HG03025 (cell line): ENCODE measurements around the gene SCD5.
"Not testable (repeated sequence)": the region's sequence is repeated elsewhere in the genome, so short reads cannot be mapped to it uniquely, and the experiment has no call there.

Source experiments
- ATAC-seq: cut with Tn5 transposase; IDR thresholded peaks from one replicate; pipeline ENCODE4 v1.9.1; 2021; ENCODE audit warnings: mild to moderate bottlenecking, moderate library complexity; ENCODE audit not compliant: unreplicated experiment, low FRiP score

The SCD5 gene

DNA sequence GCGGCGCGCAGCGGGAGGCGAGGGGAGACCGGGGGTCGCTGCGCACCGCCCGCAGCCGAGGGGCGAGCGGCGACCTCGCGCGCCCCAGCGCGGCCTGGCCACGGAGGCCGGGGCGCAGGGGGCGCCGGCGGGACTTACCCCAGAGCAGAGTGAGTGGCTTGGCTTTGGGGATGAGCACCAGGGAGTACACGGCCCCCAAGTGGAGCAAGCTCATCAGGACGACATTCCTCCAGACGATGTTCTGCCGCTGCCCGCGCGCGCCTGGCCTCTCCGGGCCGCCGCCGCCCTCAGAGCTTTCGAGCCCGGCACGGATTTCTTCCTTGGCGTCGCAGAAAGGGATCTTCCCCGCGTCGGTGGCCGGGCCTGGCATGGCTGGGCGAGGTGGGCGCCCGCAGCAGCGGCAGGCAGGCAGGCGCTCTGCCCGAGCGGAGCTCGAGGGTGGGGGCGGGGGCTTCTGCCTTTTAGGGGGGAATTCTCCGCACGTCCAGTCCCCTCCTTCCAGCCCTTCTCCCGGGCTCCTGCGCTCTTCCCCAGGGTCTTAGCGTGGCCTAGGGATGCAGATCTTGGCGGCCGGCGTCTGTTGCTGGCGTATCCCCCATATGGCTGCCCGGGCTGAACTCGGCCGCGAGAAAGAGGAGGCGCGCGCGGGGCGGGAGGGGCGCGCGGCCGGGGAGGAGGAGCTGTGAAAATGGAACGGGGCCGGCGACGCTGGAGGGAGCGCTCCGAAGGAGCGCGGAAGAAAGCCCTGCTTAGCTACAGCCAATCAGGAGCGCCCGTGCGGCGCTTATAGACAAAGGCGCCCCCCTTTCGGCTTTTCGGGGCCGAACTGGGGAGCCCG lies at the start of gene SCD5:
TSS of gene SCD5 (minus strand) at position 629 of the 838 bp plus-strand sequence. CDS start at position 370, 259 bp downstream.
- peak; percentile 86 for ATAC-seq

- no peak for ATAC-seq
These were observed 44.0 kb upstream of the SCD5 start for GRCh38 chr4:82842593-82842992.

- ATAC-seq: no peak
These were observed 41.0 kb upstream of the SCD5 start for GRCh38 chr4:82839624-82840023.

DNA sequence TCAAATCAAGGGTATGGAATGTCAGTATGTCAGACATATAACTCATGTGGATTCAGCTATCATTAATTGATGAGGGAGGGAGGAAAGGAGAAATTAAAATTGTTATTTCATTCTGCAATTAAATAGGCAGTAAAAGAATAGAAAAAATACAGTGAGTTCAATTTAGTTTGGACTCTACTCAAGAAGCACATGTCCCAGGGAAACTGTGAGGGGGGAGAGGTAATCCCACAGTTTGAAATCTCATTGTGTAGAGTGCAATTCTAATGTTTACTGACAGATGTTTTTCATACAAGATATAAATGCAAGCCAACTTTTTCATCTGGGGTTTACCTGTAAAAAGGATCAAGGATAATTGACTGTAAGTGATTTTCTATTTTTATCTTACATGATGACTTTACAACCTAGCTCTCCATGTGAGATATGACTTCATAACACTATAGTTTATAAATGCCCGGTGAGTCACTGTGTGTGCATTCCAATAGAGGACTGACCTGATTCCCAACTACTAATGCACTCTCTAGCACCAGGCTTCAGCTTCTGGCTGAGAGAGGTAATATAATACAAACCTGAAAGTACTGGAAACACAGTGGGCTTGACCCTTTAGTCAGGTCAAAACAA lies 35.2 kb upstream of the SCD5 start:
- no peak for ATAC-seq

DNA sequence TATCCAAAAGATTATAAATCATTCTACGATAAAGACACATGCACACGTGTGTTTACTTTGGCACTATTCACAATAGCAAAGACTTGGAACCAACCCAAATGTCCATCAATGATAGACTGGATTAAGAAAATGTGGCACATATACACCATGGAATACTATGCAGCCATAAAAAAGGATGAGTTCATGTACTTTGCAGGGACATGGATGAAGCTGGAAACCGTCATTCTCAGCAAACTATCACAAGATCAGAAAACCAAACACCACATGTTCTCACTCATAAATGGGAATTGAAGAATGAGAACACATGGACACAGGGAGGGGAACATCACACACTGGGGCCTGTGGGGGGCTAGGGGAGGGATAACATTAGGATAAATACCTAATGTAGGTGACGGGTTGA lies 34.5 kb upstream of the SCD5 start:
- ATAC-seq: not testable (repeated sequence)

DNA sequence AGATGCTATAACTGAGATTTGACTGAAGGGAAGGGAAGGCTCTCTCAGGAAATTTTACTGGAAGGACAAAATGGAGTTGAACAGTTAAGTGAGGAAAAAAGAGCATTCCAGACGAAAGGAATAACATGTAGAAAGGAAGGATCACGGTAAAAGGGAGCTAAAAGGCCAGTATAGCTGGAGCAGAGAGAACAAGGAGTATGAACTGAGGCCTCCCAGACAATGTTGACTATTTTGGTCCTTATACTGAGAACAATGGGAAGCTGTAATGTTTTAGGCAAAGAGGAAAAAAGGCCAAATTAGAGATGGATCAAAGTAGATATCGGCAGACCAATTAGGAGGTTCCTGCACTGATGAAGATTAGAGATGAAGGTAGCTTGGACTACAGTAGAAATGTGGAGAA lies 26.8 kb upstream of the SCD5 start:
- ATAC-seq: no peak

DNA sequence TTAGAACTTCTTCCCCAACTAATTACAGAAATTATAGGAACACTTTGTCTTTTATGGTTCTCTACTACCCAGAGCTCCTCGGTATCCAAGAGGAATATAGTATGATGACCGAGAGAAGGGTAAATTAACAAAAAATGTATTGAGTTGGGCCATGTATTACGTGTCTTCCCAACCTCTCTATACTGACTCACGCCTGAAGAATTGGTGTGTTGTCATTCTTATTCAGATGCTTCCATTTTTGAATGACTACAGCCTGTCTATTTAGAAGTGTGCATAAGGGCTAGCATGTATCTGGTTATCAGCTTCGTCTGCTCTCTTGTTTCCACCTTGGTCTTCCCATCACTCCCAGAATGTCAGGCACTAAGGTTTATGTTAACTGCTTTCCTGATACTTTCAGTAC lies 24.5 kb upstream of the SCD5 start:
- no peak for ATAC-seq

- ATAC-seq: no peak
These were observed 22.1 kb upstream of the SCD5 start for GRCh38 chr4:82820689-82821088.

- no peak for ATAC-seq
These were observed 20.4 kb upstream of the SCD5 start for GRCh38 chr4:82818664-82819662.

DNA sequence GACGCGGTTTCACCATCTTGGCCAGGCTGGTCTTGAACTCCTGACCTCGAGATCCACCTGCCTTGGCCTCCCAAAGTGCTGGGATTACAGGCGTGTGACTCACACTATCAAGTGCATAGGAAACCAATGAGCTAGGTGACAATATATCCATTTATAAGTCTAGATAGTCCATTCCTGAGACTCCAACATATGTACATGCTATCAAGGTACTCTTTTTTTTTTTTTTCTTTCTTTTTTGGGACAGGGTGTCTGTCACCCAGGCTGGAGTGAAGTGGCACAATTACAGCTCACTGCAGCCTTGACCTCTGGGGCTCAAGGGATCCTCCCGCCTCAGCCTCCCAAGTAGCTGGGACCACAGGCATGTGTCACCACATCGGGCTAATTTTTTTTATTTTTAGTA lies 18.3 kb upstream of the SCD5 start:
- ATAC-seq: not testable (repeated sequence)

- ATAC-seq: no peak
These were observed 15.4 kb upstream of the SCD5 start for GRCh38 chr4:82814034-82814433.

DNA sequence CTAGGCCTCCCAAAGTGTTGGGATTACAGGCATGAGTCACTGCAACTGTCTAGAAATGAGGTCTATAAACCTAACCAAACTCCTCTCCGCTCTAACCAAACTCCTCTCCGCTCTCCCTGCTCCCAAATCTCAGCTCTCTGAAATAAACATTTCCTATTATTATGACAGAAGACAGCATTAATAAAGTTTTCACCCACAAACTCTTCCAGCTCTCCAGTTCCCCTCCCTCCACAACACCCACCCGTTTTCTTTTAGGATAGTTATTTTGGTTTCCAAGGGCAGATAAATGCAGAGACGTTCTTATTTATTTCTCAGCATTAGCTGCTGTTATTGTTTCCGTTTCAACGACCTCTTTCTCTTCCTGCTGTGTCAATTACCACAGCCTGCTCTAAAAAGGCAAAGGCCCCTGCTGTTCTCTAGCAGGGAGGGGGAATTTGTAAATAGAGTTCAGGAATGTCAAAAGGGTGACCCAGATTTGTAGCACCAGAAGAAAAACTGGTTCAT lies 13.3 kb upstream of the SCD5 start:
- ATAC-seq: no peak

DNA sequence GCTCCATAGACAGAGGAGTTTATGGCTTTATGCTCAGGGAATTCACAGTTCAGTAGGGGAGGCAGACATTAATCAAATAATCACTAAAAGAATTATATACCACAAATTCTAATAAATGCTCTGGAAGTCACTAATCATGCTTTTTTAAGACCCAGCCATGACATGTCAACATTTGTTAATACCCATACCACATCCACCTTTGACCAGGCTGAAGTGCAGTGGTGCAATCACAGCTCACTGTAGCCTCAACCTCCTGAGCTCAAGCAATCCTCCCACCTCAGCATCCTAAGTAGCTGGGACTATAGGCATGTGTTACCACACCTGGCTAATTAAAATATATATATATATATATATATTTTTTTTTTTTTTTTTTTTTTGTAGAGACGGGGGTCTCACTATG lies 12.8 kb upstream of the SCD5 start:
- ATAC-seq: no peak

- no peak for ATAC-seq
These were observed 11.6 kb upstream of the SCD5 start for GRCh38 chr4:82810176-82810575.

- no peak for ATAC-seq
These were observed 11.0 kb upstream of the SCD5 start for GRCh38 chr4:82809619-82810018.

DNA sequence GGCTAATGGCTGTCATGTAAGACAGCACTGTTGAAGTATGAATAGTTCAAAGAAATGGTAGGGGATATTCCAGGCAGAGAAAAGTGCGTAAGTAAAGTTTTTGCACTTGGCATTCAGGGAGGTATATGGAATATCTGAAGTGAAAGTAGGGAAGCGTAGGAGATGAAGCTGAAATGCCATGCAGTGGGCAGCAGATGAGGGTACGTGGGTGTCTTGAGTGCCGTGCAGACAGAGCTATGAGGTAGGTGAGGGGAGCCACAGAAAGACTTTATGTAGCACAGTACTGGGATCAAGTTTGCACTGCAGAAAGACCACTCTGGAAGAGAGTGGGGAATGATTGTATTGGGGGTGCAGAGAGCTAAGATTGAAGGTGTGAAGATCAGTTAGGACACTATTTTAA lies 5.2 kb upstream of the SCD5 start:
- no peak for ATAC-seq

- no peak for ATAC-seq
These were observed 4.3 kb upstream of the SCD5 start for GRCh38 chr4:82802911-82803310.

GRCh38 chr4:82801910-82802521 lies 3.4 kb upstream of the SCD5 start:
- ATAC-seq: no peak

DNA sequence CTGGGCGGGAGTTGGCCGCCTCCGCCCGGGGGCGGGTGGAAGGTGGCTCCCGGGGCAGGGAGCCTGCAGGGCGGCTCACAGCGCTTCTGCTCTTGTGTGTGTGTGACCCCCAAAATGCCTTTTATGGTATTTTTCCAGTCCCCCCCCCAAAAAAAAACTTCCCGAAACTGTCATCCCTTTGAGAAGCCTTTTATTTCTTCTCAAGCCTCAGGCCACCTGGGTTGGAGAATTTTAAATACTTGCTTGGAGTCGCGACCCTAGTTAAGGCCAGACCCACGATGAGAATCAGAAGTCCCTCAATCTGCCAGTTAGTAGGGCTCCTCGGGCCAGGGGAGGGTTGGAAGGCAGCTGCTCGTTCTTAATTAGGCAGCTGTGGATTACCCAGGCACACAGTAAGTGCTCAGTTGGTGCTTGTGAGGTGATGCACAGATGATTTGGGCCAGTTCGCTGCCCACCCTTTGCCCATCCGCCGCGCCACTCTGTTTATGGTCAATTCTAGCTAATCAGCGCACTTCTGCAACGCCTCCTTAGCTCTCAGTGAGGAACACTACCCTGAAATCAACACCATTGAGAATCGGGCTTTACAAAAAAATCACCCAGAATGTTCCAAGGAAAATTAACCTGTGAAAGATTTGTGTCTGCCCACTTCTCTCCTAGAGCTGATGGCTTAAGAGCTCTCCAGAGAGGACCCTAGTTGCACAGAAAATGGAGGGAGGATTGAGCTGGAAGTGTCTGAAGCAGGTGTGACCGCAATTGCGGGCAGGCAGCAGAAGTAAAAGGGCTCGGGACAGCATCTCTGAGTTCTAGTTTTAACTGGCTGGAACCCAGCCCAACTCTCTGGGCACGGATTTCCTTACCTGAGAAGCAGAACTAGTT lies 648 bp upstream of the SCD5 start:
- peak; percentile 41 for ATAC-seq
